ENCODE data around the gene FAM168A.

- no peak for TF ChIP-seq CTCF (IDR thresholded peaks at IDR 0.05)
- TF ChIP-seq EZH2 (IDR thresholded peaks at IDR 0.05): no peak
- TF ChIP-seq EZH2phosphoT487 (IDR thresholded peaks at IDR 0.05): no peak
Observed at GRCh38 chr11:73451896-73452295, 146.0 kb downstream of the FAM168A start.
